GM12875 (cell line): ENCODE measurements around the gene B4GALT5.

ENCODE experiments used
- H3K4me3 ChIP-seq: one replicate; pipeline ENCODE4 v1.5.1; 2011; ENCODE audit warnings: low read depth, low read length, control low read depth
- CTCF ChIP-seq: IDR thresholded peaks from 2 replicates; pipeline ENCODE4 v1.5.1; 2011; ENCODE audit warnings: low read depth, mild to moderate bottlenecking, control low read depth, inconsistent platforms, low read length, moderate library complexity, borderline replicate concordance; ENCODE audit not compliant: insufficient read depth

The B4GALT5 gene

GRCh38 chr20:49583669-49584417 lies 129.8 kb downstream of the B4GALT5 start:
- no peak overlapping the region for H3K4me3 ChIP-seq
- TF ChIP-seq CTCF = no peak

- no peak for TF ChIP-seq CTCF
Observed at GRCh38 chr20:49583343-49583668, 130.4 kb downstream of the B4GALT5 start.

More at GRCh38 chr20:49583343-49583668, 130.4 kb downstream of the B4GALT5 start:
- H3K4me3 ChIP-seq = no peak overlapping the region
